Measurements from ENCODE around the gene TSR2. TPM values are rescaled to one million over a fixed set of nuclear protein-coding genes. Genes with fewer than 3 reads are reported as not detected.

TSR2 gene
- total RNA-seq, 4 donors from 2014 or later = 10.1 to 24.2 (median 18.0) TPM

DNA sequence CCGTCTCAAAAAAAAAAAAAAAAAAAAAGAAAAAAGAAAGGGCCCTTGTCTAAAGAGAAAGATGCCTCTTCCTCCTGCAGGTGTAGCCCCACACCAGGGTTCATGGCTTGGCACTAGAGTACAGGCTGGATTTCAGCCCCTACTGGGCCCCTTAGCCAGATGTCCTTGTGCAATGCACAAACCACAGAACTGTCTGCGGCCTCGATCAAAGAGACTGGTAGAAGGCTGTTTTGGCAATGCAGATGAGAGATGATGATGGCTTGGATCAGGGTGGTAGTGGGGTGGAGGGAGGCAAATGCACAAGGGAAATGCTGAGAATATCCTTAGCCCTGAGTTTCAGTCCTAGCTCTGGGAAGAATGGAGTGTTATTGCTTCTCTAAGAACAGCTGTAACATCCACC lies 26.5 kb upstream of the TSR2 start:
- in situ Hi-C loops (cut with MboI; ENCODE audit: low sequenced_read_pairs in 4 of 4) = no loop called here
- no peak for TF ChIP-seq POLR2A (IDR thresholded peaks at IDR 0.05)
- TF ChIP-seq, protein P1, sequence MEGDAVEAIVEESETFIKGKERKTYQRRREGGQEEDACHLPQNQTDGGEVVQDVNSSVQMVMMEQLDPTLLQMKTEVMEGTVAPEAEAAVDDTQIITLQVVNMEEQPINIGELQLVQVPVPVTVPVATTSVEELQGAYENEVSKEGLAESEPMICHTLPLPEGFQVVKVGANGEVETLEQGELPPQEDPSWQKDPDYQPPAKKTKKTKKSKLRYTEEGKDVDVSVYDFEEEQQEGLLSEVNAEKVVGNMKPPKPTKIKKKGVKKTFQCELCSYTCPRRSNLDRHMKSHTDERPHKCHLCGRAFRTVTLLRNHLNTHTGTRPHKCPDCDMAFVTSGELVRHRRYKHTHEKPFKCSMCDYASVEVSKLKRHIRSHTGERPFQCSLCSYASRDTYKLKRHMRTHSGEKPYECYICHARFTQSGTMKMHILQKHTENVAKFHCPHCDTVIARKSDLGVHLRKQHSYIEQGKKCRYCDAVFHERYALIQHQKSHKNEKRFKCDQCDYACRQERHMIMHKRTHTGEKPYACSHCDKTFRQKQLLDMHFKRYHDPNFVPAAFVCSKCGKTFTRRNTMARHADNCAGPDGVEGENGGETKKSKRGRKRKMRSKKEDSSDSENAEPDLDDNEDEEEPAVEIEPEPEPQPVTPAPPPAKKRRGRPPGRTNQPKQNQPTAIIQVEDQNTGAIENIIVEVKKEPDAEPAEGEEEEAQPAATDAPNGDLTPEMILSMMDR (IDR thresholded peaks at IDR 0.05 in 4 of 5, conservative IDR thresholded peaks at IDR 0.05 in 1 of 5) = no peak
- Histone ChIP-seq H3K27me3 (peaks cover 0 to 8% (median 0%) of the 10 kb centered on the region in 3 donors), H3K4me1 (no peaks in the 10 kb centered on the region), H3K9me3 (no peaks in the 10 kb centered on the region), H3K4me3 (no peak overlapping the region), H3K27ac (no peak overlapping the region), H3K36me3 (no peaks in the 10 kb centered on the region)
- intact Hi-C loops (cut with DNase I; ENCODE audit: low total_unique reads) = no loop called here
- ATAC-seq (no peak), DNase-seq (no peak)

DNA sequence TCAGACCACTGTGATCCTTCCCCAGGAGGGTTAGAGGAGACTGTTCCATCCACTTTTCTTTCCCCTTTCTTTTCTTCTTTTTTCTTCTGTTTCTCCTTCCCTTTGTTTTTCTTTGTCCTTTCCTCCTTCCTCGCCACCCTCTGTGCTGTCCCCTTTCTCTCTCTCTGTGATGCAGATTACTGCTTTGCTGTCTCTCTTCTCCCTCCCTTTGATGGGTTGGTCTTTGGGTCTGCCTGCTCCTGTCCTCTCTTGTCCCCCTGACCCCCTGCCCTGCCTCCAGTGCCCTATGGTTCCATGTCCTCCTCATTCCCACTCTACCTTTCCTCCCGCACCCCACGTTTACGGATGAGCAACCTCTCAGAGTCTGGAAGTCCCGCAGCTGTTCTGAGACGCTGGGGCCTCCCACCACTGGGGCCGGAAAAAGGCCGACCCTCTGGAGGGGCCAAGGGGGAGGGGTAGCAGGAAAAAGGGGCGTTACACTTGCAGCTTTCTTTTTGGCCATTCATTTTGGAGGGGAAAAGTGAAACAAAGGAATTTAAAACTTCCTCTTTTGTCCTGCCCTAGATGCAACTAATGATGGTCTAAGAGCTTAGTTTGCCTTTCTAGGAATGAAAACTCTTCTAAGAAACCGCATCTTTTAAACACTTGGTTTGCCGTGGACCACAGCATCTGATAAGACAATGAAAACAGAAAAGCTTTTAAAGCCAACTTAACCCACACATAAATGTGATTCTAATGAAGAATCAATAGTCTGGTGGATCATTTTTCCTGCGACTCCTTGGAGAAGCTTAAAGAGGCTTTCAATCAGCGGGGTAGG lies 24.5 kb upstream of the TSR2 start:
- Histone ChIP-seq H3K27ac (no peak overlapping the region), H3K4me3 (no peak overlapping the region), H3K9me3 (no peaks in the 10 kb centered on the region), H3K27me3 (peaks cover 0 to 8% (median 0%) of the 10 kb centered on the region in 3 donors), H3K36me3 (no peaks in the 10 kb centered on the region), H3K4me1 (no peaks in the 10 kb centered on the region)
- DNase-seq (no peak), ATAC-seq (no peak)
- in situ Hi-C loops (cut with MboI; ENCODE audit: low sequenced_read_pairs in 4 of 4) (no loop called here), intact Hi-C loops (cut with DNase I; ENCODE audit: low total_unique reads) (no loop called here)
- TF ChIP-seq, protein P1 (IDR thresholded peaks at IDR 0.05 in 4 of 5, conservative IDR thresholded peaks at IDR 0.05 in 1 of 5) = no peak
- no peak for TF ChIP-seq POLR2A (IDR thresholded peaks at IDR 0.05)

DNA sequence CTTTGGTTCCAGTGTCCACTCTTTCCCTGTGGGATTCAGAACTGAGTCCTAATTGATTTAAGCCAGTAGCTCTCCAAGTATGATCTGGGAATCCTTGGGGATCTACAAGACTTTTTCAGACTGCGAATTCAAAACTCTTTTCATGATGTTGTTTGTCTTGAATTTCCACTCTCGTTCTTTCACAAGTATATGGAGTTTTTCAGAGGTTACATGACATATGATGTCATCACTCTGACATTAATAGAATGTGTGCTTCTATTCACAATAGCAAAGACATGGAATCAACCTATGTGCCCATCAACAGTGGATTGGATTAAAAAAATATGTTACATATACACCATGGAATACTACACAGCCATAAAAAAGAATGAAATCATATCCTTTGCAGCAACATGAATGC lies 23.2 kb upstream of the TSR2 start:
- no peak for DNase-seq
- TF ChIP-seq, protein P1 (IDR thresholded peaks at IDR 0.05 in 4 of 5, conservative IDR thresholded peaks at IDR 0.05 in 1 of 5) = no peak
- no peak for TF ChIP-seq POLR2A (IDR thresholded peaks at IDR 0.05)
- Histone ChIP-seq H3K9me3 (no peaks in the 10 kb centered on the region), H3K27me3 (peaks cover 0 to 8% (median 0%) of the 10 kb centered on the region in 3 donors), H3K36me3 (no peaks in the 10 kb centered on the region), H3K4me1 (no peaks in the 10 kb centered on the region), H3K27ac (no peak overlapping the region), H3K4me3 (no peak overlapping the region)
- intact Hi-C loops (cut with DNase I; ENCODE audit: low total_unique reads) (no loop called here), in situ Hi-C loops (cut with MboI; ENCODE audit: low sequenced_read_pairs in 4 of 4) (no loop called here)
- ATAC-seq = no peak

DNA sequence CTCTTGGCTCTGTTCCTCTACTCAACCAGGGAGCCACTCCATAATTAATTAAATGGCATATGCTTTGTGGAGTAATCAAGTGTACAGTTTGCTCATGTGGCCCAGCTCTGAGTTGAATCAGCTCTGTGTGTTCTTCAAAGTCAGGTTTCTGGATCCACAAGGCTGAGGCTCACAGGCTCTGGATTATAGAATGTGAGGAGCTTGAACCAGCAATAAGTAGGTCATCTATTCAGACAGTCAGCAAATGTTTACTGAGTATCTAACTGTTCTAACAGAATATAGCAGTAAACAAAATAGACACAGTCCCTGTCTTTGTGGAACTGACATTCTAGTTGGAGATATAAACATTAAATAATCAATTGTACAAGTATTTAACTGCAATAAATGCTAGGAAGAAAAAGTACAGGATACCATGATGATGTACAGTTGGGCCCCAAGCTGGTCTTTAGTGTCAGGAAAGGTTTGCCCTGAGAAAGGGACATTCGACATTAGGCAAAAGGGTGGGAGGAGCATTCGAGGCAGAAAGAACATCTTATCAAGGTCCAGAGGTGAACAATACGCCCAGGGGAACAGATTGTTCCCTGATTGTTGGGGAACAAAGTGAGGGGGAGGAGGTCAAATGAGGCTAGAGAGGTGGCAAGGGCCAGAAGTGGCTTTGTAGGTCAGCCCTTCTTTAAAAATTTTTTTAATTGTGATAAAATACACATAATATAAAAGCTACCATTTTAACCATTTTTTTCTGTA lies 20.5 kb upstream of the TSR2 start:
- TF ChIP-seq, protein P1 (IDR thresholded peaks at IDR 0.05 in 4 of 5, conservative IDR thresholded peaks at IDR 0.05 in 1 of 5) = no peak
- no peak for TF ChIP-seq POLR2A (IDR thresholded peaks at IDR 0.05)
- DNase-seq = no peak
- intact Hi-C loops (cut with DNase I; ENCODE audit: low total_unique reads) = no loop called here
- Histone ChIP-seq H3K27ac (no peak overlapping the region), H3K9me3 (no peaks in the 10 kb centered on the region), H3K27me3 (peaks cover 0 to 5% (median 0%) of the 10 kb centered on the region in 3 donors), H3K36me3 (no peaks in the 10 kb centered on the region), H3K4me1 (no peaks in the 10 kb centered on the region), H3K4me3 (no peak overlapping the region)
- in situ Hi-C loops (cut with MboI; ENCODE audit: low sequenced_read_pairs in 4 of 4) = no loop called here
- ATAC-seq = no peak
